GM18526 (cell line): ENCODE results near the gene S100A14.

ENCODE experiments used
- POLR2A ChIP-seq: IDR thresholded peaks from 3 replicates; pipeline ENCODE4 v1.6.1; 2011; ENCODE audit not compliant: insufficient read length; ENCODE audit errors: extremely low read depth

The S100A14 gene

DNA sequence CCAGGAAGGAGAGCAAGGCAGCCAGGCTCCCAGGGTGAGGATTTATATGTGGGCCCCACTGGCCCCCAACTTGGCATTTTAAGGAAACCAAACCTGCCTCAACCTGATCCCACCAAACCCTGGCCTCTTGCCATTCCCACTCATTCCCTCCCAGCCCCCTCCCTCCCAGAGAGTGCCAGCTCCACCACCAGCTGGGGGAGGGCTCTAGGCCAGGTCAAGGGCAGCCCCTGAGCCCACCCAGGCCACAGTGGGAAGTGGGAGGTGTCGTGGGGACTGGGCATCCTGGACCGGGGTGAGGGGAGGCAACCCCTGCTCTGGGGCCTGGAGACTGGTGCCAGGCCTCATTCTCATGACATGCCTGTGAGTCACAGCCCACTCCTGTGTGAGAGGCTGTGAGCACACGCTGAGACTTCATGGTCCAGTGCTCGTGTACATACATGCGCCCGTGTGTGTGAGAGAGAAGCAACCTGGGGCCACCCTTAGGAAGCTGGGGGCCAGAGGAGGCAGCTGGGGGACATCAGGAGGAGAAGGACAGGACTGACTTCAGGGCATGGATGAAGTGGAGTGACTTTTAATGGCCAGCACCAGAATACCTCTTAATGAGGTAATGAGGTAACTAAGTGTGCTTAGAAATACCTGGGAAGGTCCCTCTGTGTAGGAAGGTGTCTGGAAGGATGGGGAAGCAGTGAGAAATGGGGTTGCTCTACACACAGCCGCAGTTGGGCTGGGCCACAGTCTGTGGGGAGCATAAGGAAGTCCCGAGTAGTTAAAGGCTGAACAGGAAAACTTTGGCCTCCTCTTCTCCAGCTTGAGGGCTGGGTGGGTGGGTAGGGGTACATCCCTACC lies 50.4 kb downstream of the S100A14 start, which contains the start of gene S100A2:
S100A2 (minus strand) TSS at position 316 of the 846 bp plus-strand sequence. CDS start 1,967 bp downstream, outside the sequence.
- TF ChIP-seq POLR2A: no peak
